OCI-M2 (cell line): ENCODE measurements around the gene URI1.

Source experiments
- DNase-seq: peaks from one replicate; lab custom pipeline; 2025; ENCODE audit not compliant: unreplicated experiment; lab: John Stamatoyannopoulos, UW

The URI1 gene

DNA sequence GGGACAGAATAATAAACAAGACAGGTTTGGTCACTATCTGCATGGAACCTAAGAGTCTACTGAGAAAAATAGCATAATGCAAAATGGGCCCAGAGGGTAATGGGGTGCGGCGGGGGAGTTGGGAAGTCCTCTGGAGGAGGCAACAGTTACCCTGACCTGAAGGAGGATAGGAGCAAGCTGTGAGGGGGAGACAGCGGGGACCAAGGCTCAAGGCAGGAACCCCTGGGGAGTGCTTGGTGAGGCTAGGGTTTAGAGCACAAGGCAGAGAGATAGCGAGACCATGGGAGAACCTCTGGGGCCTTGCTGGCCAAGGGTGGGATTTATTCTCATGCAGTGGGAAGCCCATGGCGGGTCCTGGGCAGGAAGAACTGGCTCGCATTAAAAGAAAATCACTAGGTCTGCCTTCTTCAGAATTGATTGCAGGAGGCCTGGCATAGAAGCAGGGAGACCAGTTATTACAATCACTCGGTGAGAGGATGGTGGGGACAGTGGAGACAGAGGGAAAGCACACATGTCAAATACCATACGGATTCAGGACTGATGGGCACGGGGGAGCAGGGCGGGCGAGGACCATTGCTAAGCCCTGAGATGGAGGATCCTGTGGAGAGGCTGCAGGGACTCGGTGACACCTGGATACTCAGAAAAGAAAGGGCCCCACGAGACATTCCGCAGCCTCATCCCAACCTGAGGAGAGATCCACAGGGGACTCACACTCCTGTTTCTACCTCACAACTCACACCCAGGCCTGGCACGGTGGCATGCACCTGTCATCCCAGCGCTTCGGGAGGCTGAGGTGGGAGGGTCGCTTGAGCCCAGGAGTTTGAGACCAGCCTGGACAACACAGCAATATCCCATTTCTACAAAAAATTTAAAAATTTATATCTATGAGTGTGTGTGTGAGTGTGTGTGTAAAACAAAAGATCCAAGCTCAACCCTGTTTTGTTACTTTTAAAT lies 110.4 kb downstream of the URI1 start:
- DNase-seq: no peak

DNA sequence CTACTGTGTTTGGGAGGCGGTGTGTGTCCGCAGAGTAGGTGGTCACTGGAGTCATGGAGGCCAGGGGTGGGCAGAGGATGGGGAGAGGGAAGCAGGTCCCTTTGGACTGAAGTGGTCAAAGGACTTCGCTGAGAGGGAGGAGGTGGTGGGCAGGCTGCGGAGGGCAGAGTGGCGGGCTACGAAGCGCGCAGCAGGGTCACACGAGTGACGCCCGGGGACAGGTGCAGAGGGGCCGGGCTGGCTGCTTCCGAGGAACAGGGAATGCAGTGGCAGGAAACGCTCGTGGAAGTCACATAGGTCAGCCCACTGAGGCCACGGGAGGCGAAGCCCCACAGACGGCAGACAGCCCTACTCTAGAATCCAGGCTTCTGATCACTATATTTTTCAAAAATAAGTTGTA lies 111.5 kb downstream of the URI1 start:
- no peak for DNase-seq

DNA sequence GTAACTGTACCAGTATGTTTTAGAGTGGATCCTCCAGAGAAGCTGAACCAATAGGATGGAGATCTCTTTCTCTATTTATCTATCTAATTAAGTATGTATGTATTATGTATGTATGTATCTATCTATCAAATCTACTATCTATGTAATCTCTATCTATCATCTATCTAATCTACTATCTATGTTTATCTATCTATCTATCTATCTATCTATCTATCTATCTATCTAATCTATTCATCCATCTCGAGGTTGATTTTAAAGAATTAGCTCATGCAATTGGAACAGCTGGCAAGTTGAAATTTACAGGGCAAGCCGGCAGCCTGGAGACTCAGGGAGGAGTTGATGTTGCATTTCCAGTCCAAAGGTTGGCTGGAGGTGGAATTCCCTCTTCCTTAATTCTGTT lies 112.2 kb downstream of the URI1 start:
- DNase-seq: no peak

DNA sequence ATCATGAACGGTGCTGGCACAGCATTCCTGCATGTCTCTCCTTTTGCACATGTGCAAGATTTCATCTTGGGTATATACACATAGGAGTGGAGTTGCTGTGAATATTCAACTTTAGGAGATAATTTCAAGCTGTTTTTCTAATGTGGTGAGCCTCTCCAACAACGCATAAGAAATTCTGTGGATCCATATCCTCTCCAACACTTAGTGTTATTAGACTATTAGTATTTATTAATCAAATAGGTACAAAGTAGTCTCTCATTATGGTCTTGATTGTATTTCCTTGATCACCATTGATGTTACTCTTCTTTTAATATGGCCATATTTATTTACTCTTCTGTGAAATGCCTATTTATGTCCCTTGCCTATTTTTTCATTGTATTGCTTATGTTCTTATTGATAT lies 114.5 kb downstream of the URI1 start:
- DNase-seq: no peak

DNA sequence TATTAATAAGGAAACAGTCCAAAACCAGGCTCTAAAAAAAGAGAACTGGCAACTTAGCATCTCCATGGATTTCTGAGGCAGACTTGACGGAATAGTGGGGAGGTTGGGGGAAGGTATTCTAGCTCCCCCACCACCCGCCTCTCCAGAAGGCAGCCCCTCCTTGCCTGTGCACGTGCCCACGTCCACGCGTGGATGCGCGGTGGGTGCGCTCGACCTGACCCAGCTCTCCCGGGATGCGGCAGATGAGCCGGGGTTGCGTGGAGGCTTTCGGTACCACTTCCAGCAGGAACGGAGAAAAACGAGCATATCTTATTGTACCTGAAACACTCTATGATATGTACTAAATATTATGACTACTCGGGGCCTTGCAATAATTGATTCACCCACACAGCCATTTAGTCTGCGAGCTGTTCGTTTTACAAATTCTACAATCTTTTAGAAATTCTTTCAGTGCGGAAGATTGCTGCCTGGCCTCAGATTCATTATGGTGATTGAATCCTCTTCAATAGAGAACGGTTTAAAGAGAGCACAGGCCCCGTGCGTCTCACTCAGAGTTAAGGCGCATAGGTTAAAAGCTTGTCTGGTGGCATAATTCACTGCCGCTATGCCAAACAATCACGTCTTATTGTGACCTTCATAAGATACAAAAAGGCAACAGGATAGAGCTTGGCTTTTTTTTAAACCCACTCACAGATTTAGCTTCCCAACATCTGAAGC lies 117.9 kb downstream of the URI1 start:
- DNase-seq: no peak

DNA sequence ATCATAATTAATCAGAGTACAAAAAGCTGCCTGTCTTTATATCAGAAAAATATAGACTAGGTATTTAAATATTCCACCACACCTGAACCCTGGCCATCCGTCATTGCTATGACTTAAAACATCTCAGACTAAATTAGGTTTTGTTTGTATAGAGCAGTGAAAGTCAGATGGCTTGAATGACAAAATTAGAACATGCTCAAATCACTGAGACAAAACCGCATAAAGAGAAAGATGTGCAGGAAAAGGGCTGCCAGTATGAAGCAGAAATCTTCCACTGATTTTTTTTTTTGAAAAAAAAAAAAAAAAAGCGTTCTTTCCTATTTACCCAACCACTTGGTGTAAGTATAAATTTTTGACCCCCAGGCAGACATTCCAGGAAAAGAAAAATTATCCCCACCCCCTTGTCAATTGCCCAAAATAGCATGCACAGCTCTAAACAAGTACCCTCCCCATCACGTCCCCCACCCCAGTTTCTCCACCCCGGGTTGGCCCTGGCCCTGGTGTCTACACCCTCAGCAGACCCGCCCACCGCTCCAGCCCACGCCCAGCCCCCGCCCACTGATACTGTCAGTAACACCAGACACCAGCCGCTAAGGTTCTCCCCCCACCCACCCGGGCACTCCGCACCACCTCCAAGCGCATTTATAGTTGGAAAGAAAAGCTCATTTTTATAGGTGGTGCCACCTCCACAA lies 118.6 kb downstream of the URI1 start:
- no peak for DNase-seq

GRCh38 chr19:30061223-30062064 lies 119.4 kb downstream of the URI1 start:
- DNase-seq: no peak

DNA sequence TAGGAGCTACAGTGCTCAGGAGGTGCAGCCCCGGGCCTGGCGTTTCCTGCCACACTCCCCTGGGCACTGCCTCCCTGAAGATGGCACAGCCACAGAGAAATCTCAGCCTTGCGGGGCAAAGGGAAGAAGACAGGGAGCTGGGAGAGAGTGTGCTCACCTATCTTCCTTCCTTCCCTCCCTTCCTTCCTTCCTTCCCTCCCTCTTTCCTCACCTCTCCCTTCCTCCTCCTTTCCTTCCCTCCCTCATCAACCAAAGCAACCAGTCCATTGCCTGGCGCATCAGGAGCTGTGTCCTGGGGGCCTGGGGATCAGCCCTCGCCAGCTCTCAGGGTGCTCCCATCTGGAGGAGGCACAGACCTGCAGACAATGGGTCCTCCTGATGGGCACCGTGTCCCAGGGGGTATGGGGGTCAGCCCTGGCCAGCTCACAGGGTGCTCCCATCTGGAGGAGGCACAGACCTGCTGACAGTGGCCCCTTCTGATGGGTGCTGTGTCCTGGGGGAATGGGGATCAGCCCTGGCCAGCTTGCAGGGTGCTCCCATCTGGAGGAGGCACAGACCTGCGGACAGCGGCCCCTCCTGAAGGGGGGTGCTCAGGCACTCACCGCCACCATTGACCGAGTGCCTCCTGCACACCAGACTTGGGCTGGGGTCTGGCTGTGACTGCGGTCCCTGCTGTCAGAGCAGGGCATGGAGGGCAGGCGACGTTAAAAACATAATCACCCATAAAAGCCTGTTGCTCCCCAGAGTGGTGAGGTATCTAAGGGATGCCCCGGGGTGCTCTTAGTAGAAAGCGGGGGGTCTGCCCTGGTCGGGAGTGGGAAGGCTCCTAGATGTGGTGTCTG lies 120.2 kb downstream of the URI1 start:
- DNase-seq: no peak

- DNase-seq: no peak
Observed at GRCh38 chr19:30062907-30063649, 121.0 kb downstream of the URI1 start.

DNA sequence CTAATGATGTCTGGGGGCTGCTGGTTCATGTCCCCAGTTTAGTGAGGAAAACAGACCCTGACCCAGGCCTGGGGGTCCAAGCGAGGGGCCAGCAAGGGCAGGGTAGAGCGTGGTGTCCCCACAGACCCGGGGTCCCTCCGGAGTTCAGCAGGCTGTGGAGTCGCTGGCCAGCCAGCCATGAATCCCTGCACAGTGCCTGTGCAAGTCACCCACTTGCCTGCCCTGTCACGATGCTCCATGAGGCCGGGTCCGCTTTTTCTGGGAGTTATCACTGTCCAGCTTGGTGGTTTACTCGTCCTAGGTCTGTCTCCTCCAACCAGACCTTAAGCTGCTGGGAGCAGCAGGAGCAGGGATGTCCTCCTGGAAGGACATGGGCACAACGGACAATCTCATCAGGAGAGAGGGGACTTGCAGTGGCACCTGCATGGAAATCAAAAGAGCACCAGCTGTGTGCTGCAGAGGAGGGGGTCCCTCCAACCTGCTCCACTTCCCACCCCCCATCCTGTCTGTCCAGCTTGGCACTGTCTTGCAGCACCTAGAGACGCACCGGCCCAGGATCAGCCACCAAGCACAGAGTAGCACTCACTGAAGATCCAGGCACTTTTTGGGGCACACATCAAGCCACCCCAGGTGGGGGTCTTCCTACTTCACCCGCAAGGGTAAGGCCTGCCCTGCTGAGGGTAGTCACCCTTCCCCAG lies 121.8 kb downstream of the URI1 start:
- no peak for DNase-seq

- DNase-seq: no peak
Observed at GRCh38 chr19:30064348-30064699, 122.3 kb downstream of the URI1 start.

GRCh38 chr19:30064771-30065494 lies 122.9 kb downstream of the URI1 start:
- DNase-seq: no peak

DNA sequence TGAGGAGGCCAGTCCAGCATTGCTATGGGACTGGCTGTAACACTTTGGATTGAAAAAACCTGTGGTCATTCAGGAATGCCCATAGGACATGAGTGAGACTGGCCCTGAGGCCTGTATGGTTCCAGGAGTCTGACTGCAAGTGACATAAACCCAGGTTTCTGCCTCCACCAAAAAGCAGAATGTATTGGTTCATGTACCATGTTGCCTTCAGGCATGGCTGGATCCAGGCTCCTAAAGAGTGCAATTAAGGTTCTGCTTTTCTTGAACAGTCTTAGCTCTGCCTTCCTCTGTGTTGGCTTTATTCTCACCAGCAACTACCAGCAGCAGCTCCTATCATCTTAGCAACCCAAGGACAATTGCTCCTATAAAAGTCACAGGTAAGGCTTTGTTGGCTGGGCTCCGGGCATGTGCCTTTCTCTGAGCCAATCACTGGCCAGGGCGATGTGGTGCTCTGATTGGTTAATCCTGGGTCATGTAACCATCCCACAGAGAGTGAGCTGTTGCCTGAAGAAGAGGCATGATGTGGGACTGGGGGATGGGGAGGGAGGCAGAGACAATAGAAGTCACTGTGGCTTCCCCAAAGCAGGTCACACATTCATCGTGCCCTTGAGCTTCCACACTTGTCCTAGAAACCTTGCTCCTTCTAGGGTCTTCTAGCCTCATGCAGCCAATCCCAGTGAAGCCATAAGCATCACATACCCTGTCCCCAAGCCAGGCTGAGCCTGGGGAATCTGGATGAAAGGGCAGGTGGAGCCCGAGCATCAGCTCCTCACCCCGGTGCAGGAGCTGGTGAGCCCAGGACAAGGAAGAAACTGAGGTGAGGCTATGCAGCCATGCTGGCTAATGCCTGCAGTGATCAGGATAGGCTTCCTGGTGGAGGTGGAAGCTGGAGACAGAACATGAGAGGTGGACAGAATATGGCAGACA lies 123.9 kb downstream of the URI1 start:
- DNase-seq: no peak
